ENCODE results near the gene RNF212. TPM values are rescaled to one million over a fixed set of nuclear protein-coding genes. Genes with fewer than 3 reads are reported as not detected.

The RNF212 gene
- total and polyA plus RNA-seq, 2 of the 13 experiments (the other 11 are each of a cell fraction or from before 2014, with no cell fraction given), result not detected

DNA sequence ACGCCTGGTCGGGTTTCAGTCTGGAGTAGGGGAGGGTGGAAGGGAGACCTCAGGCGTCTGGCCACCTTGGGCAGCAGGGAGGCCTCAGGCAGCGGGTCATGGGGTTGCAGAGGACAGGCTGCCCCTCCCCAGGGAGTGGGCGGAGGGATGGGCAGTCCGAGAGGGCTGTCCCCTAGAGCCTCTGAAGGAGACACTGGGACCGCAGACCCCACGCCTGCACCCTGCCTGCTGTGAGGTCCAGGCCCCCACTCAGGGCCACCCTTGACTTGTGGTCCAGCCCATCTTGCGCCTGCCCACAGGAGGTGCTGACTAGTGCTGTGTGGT is 85.5 kb downstream of the RNF212 start (continued):
- TF ChIP-seq, protein P1, sequence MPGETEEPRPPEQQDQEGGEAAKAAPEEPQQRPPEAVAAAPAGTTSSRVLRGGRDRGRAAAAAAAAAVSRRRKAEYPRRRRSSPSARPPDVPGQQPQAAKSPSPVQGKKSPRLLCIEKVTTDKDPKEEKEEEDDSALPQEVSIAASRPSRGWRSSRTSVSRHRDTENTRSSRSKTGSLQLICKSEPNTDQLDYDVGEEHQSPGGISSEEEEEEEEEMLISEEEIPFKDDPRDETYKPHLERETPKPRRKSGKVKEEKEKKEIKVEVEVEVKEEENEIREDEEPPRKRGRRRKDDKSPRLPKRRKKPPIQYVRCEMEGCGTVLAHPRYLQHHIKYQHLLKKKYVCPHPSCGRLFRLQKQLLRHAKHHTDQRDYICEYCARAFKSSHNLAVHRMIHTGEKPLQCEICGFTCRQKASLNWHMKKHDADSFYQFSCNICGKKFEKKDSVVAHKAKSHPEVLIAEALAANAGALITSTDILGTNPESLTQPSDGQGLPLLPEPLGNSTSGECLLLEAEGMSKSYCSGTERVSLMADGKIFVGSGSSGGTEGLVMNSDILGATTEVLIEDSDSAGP (CRISPR knock-in tag; IDR thresholded peaks at IDR 0.05; ENCODE audit: borderline replicate concordance), result peak; percentile 5; the same call in 1 of the 2 replicates
- TF ChIP-seq MBNL3 (CRISPR knock-in tag; conservative IDR thresholded peaks at IDR 0.05), result no peak
- TF ChIP-seq, protein P2, sequence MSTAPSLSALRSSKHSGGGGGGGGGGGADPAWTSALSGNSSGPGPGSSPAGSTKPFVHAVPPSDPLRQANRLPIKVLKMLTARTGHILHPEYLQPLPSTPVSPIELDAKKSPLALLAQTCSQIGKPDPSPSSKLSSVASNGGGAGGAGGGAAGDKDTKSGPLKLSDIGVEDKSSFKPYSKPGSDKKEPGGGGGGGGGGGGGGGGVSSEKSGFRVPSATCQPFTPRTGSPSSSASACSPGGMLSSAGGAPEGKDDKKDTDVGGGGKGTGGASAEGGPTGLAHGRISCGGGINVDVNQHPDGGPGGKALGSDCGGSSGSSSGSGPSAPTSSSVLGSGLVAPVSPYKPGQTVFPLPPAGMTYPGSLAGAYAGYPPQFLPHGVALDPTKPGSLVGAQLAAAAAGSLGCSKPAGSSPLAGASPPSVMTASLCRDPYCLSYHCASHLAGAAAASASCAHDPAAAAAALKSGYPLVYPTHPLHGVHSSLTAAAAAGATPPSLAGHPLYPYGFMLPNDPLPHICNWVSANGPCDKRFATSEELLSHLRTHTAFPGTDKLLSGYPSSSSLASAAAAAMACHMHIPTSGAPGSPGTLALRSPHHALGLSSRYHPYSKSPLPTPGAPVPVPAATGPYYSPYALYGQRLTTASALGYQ (CRISPR knock-in tag; IDR thresholded peaks at IDR 0.05), result no peak
- 0 out of 2 replicates have a peak, but pooled peaks have one; percentile 22 for TF ChIP-seq SSRP1 (CRISPR knock-in tag; IDR thresholded peaks at IDR 0.05)
- no peak for TF ChIP-seq ESRRA (CRISPR knock-in tag; IDR thresholded peaks at IDR 0.05; ENCODE audit: low read depth)
- no peak for TF ChIP-seq ZNF841 (CRISPR knock-in tag; IDR thresholded peaks at IDR 0.05; ENCODE audit: borderline replicate concordance)
- TF ChIP-seq ZSCAN29 (CRISPR knock-in tag; conservative IDR thresholded peaks at IDR 0.05), result no peak
- TF ChIP-seq ZNF749 (CRISPR knock-in tag; IDR thresholded peaks at IDR 0.05; ENCODE audit: borderline replicate concordance), result no peak
- no peak for TF ChIP-seq ZIK1 (CRISPR knock-in tag; IDR thresholded peaks at IDR 0.05; ENCODE audit: borderline replicate concordance, low read depth)
- TF ChIP-seq, protein P3, sequence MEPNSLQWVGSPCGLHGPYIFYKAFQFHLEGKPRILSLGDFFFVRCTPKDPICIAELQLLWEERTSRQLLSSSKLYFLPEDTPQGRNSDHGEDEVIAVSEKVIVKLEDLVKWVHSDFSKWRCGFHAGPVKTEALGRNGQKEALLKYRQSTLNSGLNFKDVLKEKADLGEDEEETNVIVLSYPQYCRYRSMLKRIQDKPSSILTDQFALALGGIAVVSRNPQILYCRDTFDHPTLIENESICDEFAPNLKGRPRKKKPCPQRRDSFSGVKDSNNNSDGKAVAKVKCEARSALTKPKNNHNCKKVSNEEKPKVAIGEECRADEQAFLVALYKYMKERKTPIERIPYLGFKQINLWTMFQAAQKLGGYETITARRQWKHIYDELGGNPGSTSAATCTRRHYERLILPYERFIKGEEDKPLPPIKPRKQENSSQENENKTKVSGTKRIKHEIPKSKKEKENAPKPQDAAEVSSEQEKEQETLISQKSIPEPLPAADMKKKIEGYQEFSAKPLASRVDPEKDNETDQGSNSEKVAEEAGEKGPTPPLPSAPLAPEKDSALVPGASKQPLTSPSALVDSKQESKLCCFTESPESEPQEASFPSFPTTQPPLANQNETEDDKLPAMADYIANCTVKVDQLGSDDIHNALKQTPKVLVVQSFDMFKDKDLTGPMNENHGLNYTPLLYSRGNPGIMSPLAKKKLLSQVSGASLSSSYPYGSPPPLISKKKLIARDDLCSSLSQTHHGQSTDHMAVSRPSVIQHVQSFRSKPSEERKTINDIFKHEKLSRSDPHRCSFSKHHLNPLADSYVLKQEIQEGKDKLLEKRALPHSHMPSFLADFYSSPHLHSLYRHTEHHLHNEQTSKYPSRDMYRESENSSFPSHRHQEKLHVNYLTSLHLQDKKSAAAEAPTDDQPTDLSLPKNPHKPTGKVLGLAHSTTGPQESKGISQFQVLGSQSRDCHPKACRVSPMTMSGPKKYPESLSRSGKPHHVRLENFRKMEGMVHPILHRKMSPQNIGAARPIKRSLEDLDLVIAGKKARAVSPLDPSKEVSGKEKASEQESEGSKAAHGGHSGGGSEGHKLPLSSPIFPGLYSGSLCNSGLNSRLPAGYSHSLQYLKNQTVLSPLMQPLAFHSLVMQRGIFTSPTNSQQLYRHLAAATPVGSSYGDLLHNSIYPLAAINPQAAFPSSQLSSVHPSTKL (CRISPR knock-in tag; IDR thresholded peaks at IDR 0.05), result no peak
- no peak for TF ChIP-seq ZNF484 (CRISPR knock-in tag; IDR thresholded peaks at IDR 0.05; ENCODE audit: borderline replicate concordance, low read depth)
- no peak for TF ChIP-seq MED1 (CRISPR knock-in tag; IDR thresholded peaks at IDR 0.05)
- TF ChIP-seq REL (CRISPR knock-in tag; conservative IDR thresholded peaks at IDR 0.05), result no peak
- TF ChIP-seq, protein P4, sequence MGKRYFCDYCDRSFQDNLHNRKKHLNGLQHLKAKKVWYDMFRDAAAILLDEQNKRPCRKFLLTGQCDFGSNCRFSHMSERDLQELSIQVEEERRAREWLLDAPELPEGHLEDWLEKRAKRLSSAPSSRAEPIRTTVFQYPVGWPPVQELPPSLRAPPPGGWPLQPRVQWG (CRISPR knock-in tag; IDR thresholded peaks at IDR 0.05; ENCODE audit: borderline replicate concordance, low read depth), result no peak
- TF ChIP-seq, protein P5, sequence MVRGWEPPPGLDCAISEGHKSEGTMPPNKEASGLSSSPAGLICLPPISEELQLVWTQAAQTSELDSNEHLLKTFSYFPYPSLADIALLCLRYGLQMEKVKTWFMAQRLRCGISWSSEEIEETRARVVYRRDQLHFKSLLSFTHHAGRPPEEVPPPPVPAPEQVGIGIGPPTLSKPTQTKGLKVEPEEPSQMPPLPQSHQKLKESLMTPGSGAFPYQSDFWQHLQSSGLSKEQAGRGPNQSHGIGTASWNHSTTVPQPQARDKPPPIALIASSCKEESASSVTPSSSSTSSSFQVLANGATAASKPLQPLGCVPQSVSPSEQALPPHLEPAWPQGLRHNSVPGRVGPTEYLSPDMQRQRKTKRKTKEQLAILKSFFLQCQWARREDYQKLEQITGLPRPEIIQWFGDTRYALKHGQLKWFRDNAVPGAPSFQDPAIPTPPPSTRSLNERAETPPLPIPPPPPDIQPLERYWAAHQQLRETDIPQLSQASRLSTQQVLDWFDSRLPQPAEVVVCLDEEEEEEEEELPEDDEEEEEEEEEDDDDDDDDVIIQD (CRISPR knock-in tag; IDR thresholded peaks at IDR 0.05; ENCODE audit: low read depth), result no peak
- 0 out of 2 replicates have a peak, but pooled peaks have one; percentile 30 for TF ChIP-seq MTF2 (CRISPR knock-in tag; IDR thresholded peaks at IDR 0.05; ENCODE audit: borderline replicate concordance)
- TF ChIP-seq ZNF24 (IDR thresholded peaks at IDR 0.05), result no peak
- TF ChIP-seq ATM (IDR thresholded peaks at IDR 0.05; ENCODE audit: borderline replicate concordance), result no peak
- no peak for TF ChIP-seq ARNT (IDR thresholded peaks at IDR 0.05)
- no peak for TF ChIP-seq ZNF556 (CRISPR knock-in tag; IDR thresholded peaks at IDR 0.05; ENCODE audit: borderline replicate concordance)
- TF ChIP-seq, protein P6, sequence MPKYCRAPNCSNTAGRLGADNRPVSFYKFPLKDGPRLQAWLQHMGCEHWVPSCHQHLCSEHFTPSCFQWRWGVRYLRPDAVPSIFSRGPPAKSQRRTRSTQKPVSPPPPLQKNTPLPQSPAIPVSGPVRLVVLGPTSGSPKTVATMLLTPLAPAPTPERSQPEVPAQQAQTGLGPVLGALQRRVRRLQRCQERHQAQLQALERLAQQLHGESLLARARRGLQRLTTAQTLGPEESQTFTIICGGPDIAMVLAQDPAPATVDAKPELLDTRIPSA (CRISPR knock-in tag; IDR thresholded peaks at IDR 0.05; ENCODE audit: borderline replicate concordance), result no peak

All from HepG2 (cell line).